HFFc6 (cell line): ENCODE results near the gene ITFG1. TPM values are rescaled to one million over a fixed set of nuclear protein-coding genes. Genes with fewer than 3 reads are reported as not detected.

Experiments
- DNase-seq: peaks from one replicate; pipeline ENCODE4 v3.0.0-alpha.2; 2018
- H3K27ac Mint-ChIP-seq: 2 replicates; pipeline ENCODE4 v1.8.0; 2020; ENCODE audit warnings: mild to moderate bottlenecking, mixed read lengths
- H3K27me3 Mint-ChIP-seq: 2 replicates; pipeline ENCODE4 v1.8.0; 2021; ENCODE audit warnings: mild to moderate bottlenecking, moderate library complexity, mixed read lengths; ENCODE audit not compliant: insufficient read depth
- H3K36me3 Mint-ChIP-seq: 2 replicates; pipeline ENCODE4 v1.8.0; 2021; ENCODE audit warnings: low read depth, mixed read lengths
- H3K4me1 Mint-ChIP-seq: 2 replicates; pipeline ENCODE4 v1.8.0; 2020; ENCODE audit warnings: low read depth, mixed read lengths
- H3K4me3 Mint-ChIP-seq: 2 replicates; pipeline ENCODE4 v1.8.0; 2020; ENCODE audit warnings: mild to moderate bottlenecking, moderate library complexity, mixed read lengths
- H3K9me3 Mint-ChIP-seq: 2 replicates; pipeline ENCODE4 v1.8.0; 2020; ENCODE audit warnings: mild to moderate bottlenecking, mixed read lengths
- CTCF ChIP-seq: fragments of 200-600 bp; sonication (generic); IDR thresholded peaks from 2 replicates; pipeline ENCODE4 v1.5.0; 2021; ENCODE audit warnings: antibody characterized with exemption, mild to moderate bottlenecking
- total RNA-seq, 6 experiments: library from RNA; stranded (reverse); fragmentation: NEBNext Ultra II Directional; extraction: Animal tissue kit (Norgen Biotek cat#: 25700); gene quantifications; 2 replicates in 1 of 6; 3 replicates in 5 of 6; pipeline ENCODE4 v1.2.3, GENCODE V29; 2021

ITFG1 gene
- total RNA-seq, 6 experiments from 2014 or later: 65.4 to 96.9 (median 79.4) TPM

- no peaks in the 10 kb centered on the region for H3K9me3 Mint-ChIP-seq
- H3K27me3 Mint-ChIP-seq: no peaks in the 10 kb centered on the region; the same call in 1 of the 2 replicates
- H3K4me3 Mint-ChIP-seq: no peak overlapping the region
- DNase-seq: no peak
- H3K36me3 Mint-ChIP-seq: 0 out of 2 replicates have a peak, but pooled peaks cover 3% of the 10 kb centered on the region
- peaks cover 18% of the 10 kb centered on the region for H3K4me1 Mint-ChIP-seq
- no peak for TF ChIP-seq CTCF
- H3K27ac Mint-ChIP-seq: no peak overlapping the region
Observed at GRCh38 chr16:47395733-47396498, 64.9 kb downstream of the ITFG1 start.

GRCh38 chr16:47392081-47392480 lies 68.8 kb downstream of the ITFG1 start:
- no peak for TF ChIP-seq CTCF
- no peaks in the 10 kb centered on the region for H3K9me3 Mint-ChIP-seq
- no peaks in the 10 kb centered on the region; the same call in 1 of the 2 replicates for H3K27me3 Mint-ChIP-seq
- no peak overlapping the region for H3K4me3 Mint-ChIP-seq
- H3K27ac Mint-ChIP-seq: no peak overlapping the region
- no peak for DNase-seq
- H3K4me1 Mint-ChIP-seq: peaks cover 18% of the 10 kb centered on the region
- H3K36me3 Mint-ChIP-seq: 0 out of 2 replicates have a peak, but pooled peaks cover 3% of the 10 kb centered on the region

GRCh38 chr16:47388705-47389104 lies 72.2 kb downstream of the ITFG1 start:
- Mint-ChIP-seq H3K27ac (no peak overlapping the region), H3K4me1 (peaks cover 9% of the 10 kb centered on the region), H3K27me3 (no peaks in the 10 kb centered on the region; the same call in 1 of the 2 replicates), H3K4me3 (no peak overlapping the region), H3K9me3 (no peaks in the 10 kb centered on the region), H3K36me3 (no peaks in the 10 kb centered on the region)
- no peak for TF ChIP-seq CTCF
- no peak for DNase-seq

DNA sequence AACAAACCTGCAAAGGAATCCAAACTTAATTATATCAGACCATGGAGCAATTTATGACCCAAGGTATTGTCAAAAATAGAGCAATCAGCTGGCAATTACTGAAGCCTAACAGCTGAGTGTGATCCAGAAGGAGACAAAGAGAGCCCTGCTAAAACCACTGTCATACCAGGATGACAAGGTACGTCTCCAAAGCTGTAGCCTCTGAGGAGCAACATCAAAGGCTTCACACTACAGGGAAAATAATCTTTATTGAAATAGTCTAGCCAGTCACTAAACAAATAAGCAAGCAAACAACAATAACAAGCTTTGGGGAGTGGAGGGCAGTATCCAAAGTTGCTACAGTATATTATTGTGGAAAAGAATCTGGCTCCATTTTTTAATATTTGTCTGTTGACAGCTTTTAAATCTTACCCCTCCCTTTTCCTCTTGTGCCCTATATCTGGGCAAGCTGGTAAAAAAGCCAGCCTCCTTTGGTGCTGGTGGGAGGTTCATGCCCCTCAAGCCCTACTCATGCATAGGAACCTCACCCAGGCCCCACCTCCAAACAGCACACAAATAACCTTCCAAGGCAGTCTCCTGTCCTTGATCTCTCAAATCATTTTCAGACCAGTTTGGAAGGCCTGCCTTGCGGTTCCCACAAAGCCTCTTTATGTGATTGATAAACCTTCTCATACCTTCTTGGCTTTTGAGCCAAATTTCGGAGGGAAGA lies 73.7 kb downstream of the ITFG1 start:
- no peaks in the 10 kb centered on the region for H3K27me3 Mint-ChIP-seq
- no peaks in the 10 kb centered on the region for H3K36me3 Mint-ChIP-seq
- no peaks in the 10 kb centered on the region for H3K4me1 Mint-ChIP-seq
- no peaks in the 10 kb centered on the region for H3K9me3 Mint-ChIP-seq
- TF ChIP-seq CTCF: no peak
- H3K4me3 Mint-ChIP-seq: no peak overlapping the region
- DNase-seq: no peak
- no peak overlapping the region for H3K27ac Mint-ChIP-seq

- H3K4me3 Mint-ChIP-seq: no peak overlapping the region
- H3K27ac Mint-ChIP-seq: no peak overlapping the region
- no peak for TF ChIP-seq CTCF
- H3K27me3 Mint-ChIP-seq: no peaks in the 10 kb centered on the region
- no peaks in the 10 kb centered on the region for H3K9me3 Mint-ChIP-seq
- no peaks in the 10 kb centered on the region for H3K36me3 Mint-ChIP-seq
- H3K4me1 Mint-ChIP-seq: no peaks in the 10 kb centered on the region
- DNase-seq: no peak
Observed at GRCh38 chr16:47386201-47386718, 74.6 kb downstream of the ITFG1 start.
